ES-I3 (cell line): ENCODE data around the gene BRINP3.

Experiments
- H3K36me3 ChIP-seq: 2 replicates; pipeline ENCODE4 v1.6.1; 2013; ENCODE audit warnings: mild to moderate bottlenecking, low read length, control low read depth, moderate library complexity; ENCODE audit not compliant: insufficient read depth
- H3K4me1 ChIP-seq: 2 replicates; pipeline ENCODE4 v1.6.1; 2013; ENCODE audit warnings: mild to moderate bottlenecking, control low read depth, low read length; ENCODE audit not compliant: insufficient read depth
- H3K9ac ChIP-seq: 2 replicates; pipeline ENCODE4 v1.6.1; 2013; ENCODE audit warnings: low read depth, mild to moderate bottlenecking, low read length, moderate library complexity
- H3K9me3 ChIP-seq: 2 replicates; pipeline ENCODE4 v1.6.1; 2013; ENCODE audit warnings: mild to moderate bottlenecking, low read length, moderate library complexity; ENCODE audit not compliant: control insufficient read depth, insufficient read depth

BRINP3 gene

GRCh38 chr1:190474650-190475211 is 2.9 kb downstream of the BRINP3 start:
- Histone ChIP-seq H3K4me1 (no peaks in the 10 kb centered on the region; the same call in 1 of the 2 replicates), H3K36me3 (no peaks in the 10 kb centered on the region), H3K9me3 (no peaks in the 10 kb centered on the region), H3K9ac (peak overlapping the region; percentile 47; the same call in 1 of the 2 replicates)

- Histone ChIP-seq H3K36me3 (no peaks in the 10 kb centered on the region), H3K9ac (no peak overlapping the region), H3K9me3 (no peaks in the 10 kb centered on the region), H3K4me1 (no peaks in the 10 kb centered on the region; the same call in 1 of the 2 replicates)
These were observed 3.7 kb downstream of the BRINP3 start for GRCh38 chr1:190474010-190474409.

GRCh38 chr1:190472494-190472893 is 5.2 kb downstream of the BRINP3 start:
- Histone ChIP-seq H3K9me3 (no peaks in the 10 kb centered on the region), H3K4me1 (no peaks in the 10 kb centered on the region; the same call in 1 of the 2 replicates), H3K9ac (no peak overlapping the region), H3K36me3 (no peaks in the 10 kb centered on the region)

GRCh38 chr1:190472042-190472441 is 5.6 kb downstream of the BRINP3 start:
- Histone ChIP-seq H3K4me1 (no peaks in the 10 kb centered on the region; the same call in 1 of the 2 replicates), H3K36me3 (no peaks in the 10 kb centered on the region), H3K9me3 (no peaks in the 10 kb centered on the region), H3K9ac (no peak overlapping the region)

GRCh38 chr1:190464690-190465089 is 13.0 kb downstream of the BRINP3 start:
- H3K9ac ChIP-seq: no peak overlapping the region
- H3K9me3 ChIP-seq: no peaks in the 10 kb centered on the region
- H3K4me1 ChIP-seq: no peaks in the 10 kb centered on the region
- H3K36me3 ChIP-seq: no peaks in the 10 kb centered on the region

GRCh38 chr1:190456129-190456528 is 21.5 kb downstream of the BRINP3 start:
- H3K4me1 ChIP-seq: no peaks in the 10 kb centered on the region
- no peaks in the 10 kb centered on the region for H3K36me3 ChIP-seq
- H3K9ac ChIP-seq: no peak overlapping the region
- H3K9me3 ChIP-seq: no peaks in the 10 kb centered on the region

- Histone ChIP-seq H3K4me1 (no peaks in the 10 kb centered on the region), H3K9me3 (no peaks in the 10 kb centered on the region), H3K36me3 (no peaks in the 10 kb centered on the region), H3K9ac (no peak overlapping the region)
These were observed 22.0 kb downstream of the BRINP3 start for GRCh38 chr1:190455631-190456030.

GRCh38 chr1:190453550-190453949 is 24.1 kb downstream of the BRINP3 start:
- Histone ChIP-seq H3K4me1 (no peaks in the 10 kb centered on the region), H3K9me3 (no peaks in the 10 kb centered on the region), H3K36me3 (no peaks in the 10 kb centered on the region), H3K9ac (no peak overlapping the region)

GRCh38 chr1:190452272-190452848 is 25.3 kb downstream of the BRINP3 start:
- H3K9me3 ChIP-seq: no peaks in the 10 kb centered on the region
- no peaks in the 10 kb centered on the region for H3K4me1 ChIP-seq
- no peak overlapping the region for H3K9ac ChIP-seq
- H3K36me3 ChIP-seq: no peaks in the 10 kb centered on the region

GRCh38 chr1:190444464-190444863 is 33.2 kb downstream of the BRINP3 start:
- H3K9ac ChIP-seq: no peak overlapping the region
- H3K36me3 ChIP-seq: no peaks in the 10 kb centered on the region
- H3K4me1 ChIP-seq: no peaks in the 10 kb centered on the region
- no peaks in the 10 kb centered on the region for H3K9me3 ChIP-seq

GRCh38 chr1:190439447-190439846 is 38.2 kb downstream of the BRINP3 start:
- H3K4me1 ChIP-seq: no peaks in the 10 kb centered on the region
- no peak overlapping the region for H3K9ac ChIP-seq
- H3K36me3 ChIP-seq: no peaks in the 10 kb centered on the region
- H3K9me3 ChIP-seq: no peaks in the 10 kb centered on the region

GRCh38 chr1:190436615-190437014 is 41.0 kb downstream of the BRINP3 start:
- Histone ChIP-seq H3K9me3 (no peaks in the 10 kb centered on the region), H3K9ac (no peak overlapping the region), H3K36me3 (no peaks in the 10 kb centered on the region), H3K4me1 (no peaks in the 10 kb centered on the region)

GRCh38 chr1:190429932-190430331 is 47.7 kb downstream of the BRINP3 start:
- H3K9ac ChIP-seq: no peak overlapping the region

GRCh38 chr1:190429141-190429540 is 48.5 kb downstream of the BRINP3 start:
- H3K36me3 ChIP-seq: no peaks in the 10 kb centered on the region
- H3K9me3 ChIP-seq: no peaks in the 10 kb centered on the region
- no peak overlapping the region for H3K9ac ChIP-seq
- no peaks in the 10 kb centered on the region for H3K4me1 ChIP-seq

More at GRCh38 chr1:190429932-190430331, 47.7 kb downstream of the BRINP3 start:
- H3K4me1 ChIP-seq: no peaks in the 10 kb centered on the region
- no peaks in the 10 kb centered on the region for H3K36me3 ChIP-seq
- H3K9me3 ChIP-seq: no peaks in the 10 kb centered on the region

- Histone ChIP-seq H3K4me1 (no peaks in the 10 kb centered on the region), H3K9ac (no peak overlapping the region), H3K9me3 (no peaks in the 10 kb centered on the region), H3K36me3 (no peaks in the 10 kb centered on the region)
These were observed 61.4 kb downstream of the BRINP3 start for GRCh38 chr1:190416239-190416638.
